PC-9 (cell line): Measurements from ENCODE around the gene KCNJ6. TPM values are rescaled to one million over a fixed set of nuclear protein-coding genes. Genes with fewer than 3 reads are reported as not detected.
"Not testable (repeated sequence)": the region's sequence is repeated elsewhere in the genome, so short reads cannot be mapped to it uniquely, and the experiment has no call there.

ENCODE experiments used
- BruUV-seq: library from RNA; stranded (reverse); fragments of 400-500 nt; replicated peaks from 2 replicates; lab custom pipeline; 2021; lab: Mats Ljungman, UMichigan
- CTCF ChIA-PET: fragments of 300-600 bp; sonication (Branson Sonifier 250); formaldehyde crosslinking; loops from one replicate; lab custom pipeline; 2022; ENCODE audit warnings: antibody characterized with exemption; lab: Charles Lee
- POLR2A ChIA-PET: fragments of 300-600 bp; sonication (Branson Sonifier 250); formaldehyde crosslinking; loops from one replicate; lab custom pipeline; 2022; ENCODE audit warnings: antibody characterized with exemption; ENCODE audit not compliant: unreplicated experiment; lab: Charles Lee
- DNase-seq, 2 experiments: peaks; one replicate each; pipeline versions ENCODE4 v3.0.0 to v3.0.0-alpha.2; 2015 to 2022; ENCODE audit warnings: mixed read lengths in 1 of 2
- H2AFZ ChIP-seq: fragments of 200-600 bp; sonication (generic); 2 replicates; pipeline ENCODE4 v1.8.1; 2017; ENCODE audit warnings: antibody characterized with exemption
- H3F3A ChIP-seq: fragments of 200-600 bp; sonication (generic); 2 replicates; pipeline ENCODE4 v1.8.1; 2017; ENCODE audit warnings: antibody characterized with exemption, mild to moderate bottlenecking, low read depth; ENCODE audit not compliant: insufficient read depth
- H3K27ac ChIP-seq: fragments of 200-600 bp; sonication (generic); 2 replicates; pipeline ENCODE4 v1.6.1; 2016; ENCODE audit warnings: mixed run types
- H3K27me3 ChIP-seq: fragments of 200-600 bp; sonication (generic); 2 replicates; pipeline ENCODE4 v1.6.1; 2016; ENCODE audit warnings: low read depth, mixed run types; ENCODE audit not compliant: insufficient read depth
- H3K36me3 ChIP-seq: fragments of 200-600 bp; sonication (generic); 2 replicates; pipeline ENCODE4 v1.6.1; 2016; ENCODE audit warnings: low read depth, mixed run types
- H3K4me1 ChIP-seq: fragments of 200-600 bp; sonication (generic); replicated peaks from 2 replicates; pipeline ENCODE4 v1.6.1; 2016; ENCODE audit warnings: mixed run types; ENCODE audit not compliant: insufficient read depth
- H3K4me2 ChIP-seq: fragments of 200-600 bp; sonication (generic); 2 replicates; pipeline ENCODE4 v1.6.1; 2017; ENCODE audit warnings: mixed run types
- H3K4me3 ChIP-seq: fragments of 200-600 bp; sonication (generic); 2 replicates; pipeline ENCODE4 v1.6.1; 2016; ENCODE audit warnings: mixed run types
- H3K79me2 ChIP-seq: fragments of 200-600 bp; sonication (generic); 2 replicates; pipeline ENCODE4 v1.6.1; 2017; ENCODE audit warnings: low read depth, mixed run types
- H3K9me2 ChIP-seq: fragments of 200-600 bp; sonication (generic); 2 replicates; pipeline ENCODE4 v1.8.1; 2017; ENCODE audit warnings: mild to moderate bottlenecking; ENCODE audit not compliant: insufficient read depth
- H3K9me3 ChIP-seq: fragments of 200-600 bp; sonication (generic); 2 replicates; pipeline ENCODE4 v1.8.1; 2016; ENCODE audit warnings: low read depth; ENCODE audit not compliant: insufficient read depth
- H4K20me1 ChIP-seq: fragments of 200-600 bp; sonication (generic); 2 replicates; pipeline ENCODE4 v1.8.1; 2017; ENCODE audit not compliant: insufficient read depth
- CTCF ChIP-seq: fragments of 200-600 bp; sonication (generic); conservative IDR thresholded peaks from 2 replicates; pipeline ENCODE4 v1.6.1; 2017; ENCODE audit warnings: mixed run types, antibody characterized with exemption, mild to moderate bottlenecking, moderate library complexity
- EZH2 ChIP-seq: fragments of 200-600 bp; sonication (generic); IDR thresholded peaks from 2 replicates; pipeline ENCODE4 v1.8.0; 2017; ENCODE audit warnings: antibody characterized with exemption, low read depth
- intact Hi-C: fragments of 100-400 bp; cut with micrococcal nuclease; formaldehyde crosslinking; loops from one replicate; pipeline ENCODE4 v1.10.0; 2022; ENCODE audit not compliant: unreplicated experiment
- total RNA-seq: library from RNA; stranded (reverse); gene quantifications from 2 replicates; pipeline ENCODE4 v1.2.3, GENCODE V29; 2021

The KCNJ6 gene
- total RNA-seq, 1 experiment from 2014 or later: not detected

- Histone ChIP-seq H3K9me3 (no peaks in the 10 kb centered on the region; the same call in 1 of the 2 replicates), H2AFZ (no peak overlapping the region), H3K27ac (no peak overlapping the region), H3K9me2 (no peaks in the 10 kb centered on the region), H3F3A (no peaks in the 10 kb centered on the region), H3K27me3 (no peaks in the 10 kb centered on the region), H3K36me3 (no peaks in the 10 kb centered on the region), H3K4me3 (no peak overlapping the region), H4K20me1 (no peaks in the 10 kb centered on the region), H3K79me2 (no peaks in the 10 kb centered on the region), H3K4me2 (no peak overlapping the region), H3K4me1 (no peaks in the 10 kb centered on the region)
- CTCF ChIA-PET: no interaction called here
- TF ChIP-seq CTCF (no peak), EZH2 (no peak)
- intact Hi-C loops: no loop called here
- POLR2A ChIA-PET: no interaction called here
- no peak for DNase-seq
- no TSS peak for BruUV-seq
Measured at GRCh38 chr21:37580666-37581065, 335.6 kb downstream of the KCNJ6 start.

- Histone ChIP-seq H3K27me3 (no peaks in the 10 kb centered on the region), H2AFZ (no peak overlapping the region), H3K27ac (no peak overlapping the region), H3K9me2 (no peaks in the 10 kb centered on the region), H3K4me3 (no peak overlapping the region), H3K9me3 (no peaks in the 10 kb centered on the region; the same call in 1 of the 2 replicates), H3F3A (no peaks in the 10 kb centered on the region), H3K4me1 (no peaks in the 10 kb centered on the region), H4K20me1 (no peaks in the 10 kb centered on the region), H3K36me3 (no peaks in the 10 kb centered on the region), H3K79me2 (no peaks in the 10 kb centered on the region), H3K4me2 (no peak overlapping the region)
- ChIA-PET POLR2A (no interaction called here), CTCF (no interaction called here)
- intact Hi-C loops: no loop called here
- BruUV-seq: no TSS peak
- no peak for TF ChIP-seq EZH2
- no peak for TF ChIP-seq CTCF
- no peak for DNase-seq
Measured at GRCh38 chr21:37579356-37579755, 336.9 kb downstream of the KCNJ6 start.

- DNase-seq: no peak
- Histone ChIP-seq H3K27me3 (no peaks in the 10 kb centered on the region), H3K27ac (no peak overlapping the region), H3K79me2 (no peaks in the 10 kb centered on the region), H3K36me3 (no peaks in the 10 kb centered on the region), H3K9me3 (no peaks in the 10 kb centered on the region; the same call in 1 of the 2 replicates), H3K4me2 (no peak overlapping the region), H4K20me1 (no peaks in the 10 kb centered on the region), H2AFZ (no peak overlapping the region), H3K9me2 (no peaks in the 10 kb centered on the region), H3K4me3 (no peak overlapping the region), H3F3A (no peaks in the 10 kb centered on the region), H3K4me1 (no peaks in the 10 kb centered on the region)
- TF ChIP-seq EZH2 (no peak), CTCF (no peak)
- POLR2A ChIA-PET: no interaction called here
- no TSS peak for BruUV-seq
- intact Hi-C loops: no loop called here
- CTCF ChIA-PET: interaction anchor here (0.6 kb wide), 1 partner anchor 48 kb away, joined by 4 read pairs; no protein-coding TSS in a partner anchor
Measured at GRCh38 chr21:37578471-37579126, 337.7 kb downstream of the KCNJ6 start.

GRCh38 chr21:37576929-37577328 lies 339.3 kb downstream of the KCNJ6 start:
- H3K9me3 ChIP-seq, H3K79me2 ChIP-seq, H3K4me1 ChIP-seq, POLR2A ChIA-PET, H3K4me3 ChIP-seq, H3K9me2 ChIP-seq, H3K27ac ChIP-seq, BruUV-seq, H3K4me2 ChIP-seq, H3F3A ChIP-seq, H4K20me1 ChIP-seq, DNase-seq, H3K36me3 ChIP-seq, H2AFZ ChIP-seq, H3K27me3 ChIP-seq, intact Hi-C loops: not testable (repeated sequence)
- CTCF ChIA-PET: interaction anchor here (0.6 kb wide), 1 partner anchor 12 kb away, joined by 3 read pairs; no protein-coding TSS in a partner anchor
